HUES48 (cell line): Measurements from ENCODE around the gene SOX6.

Experiments used
- H3K27ac ChIP-seq: one replicate; pipeline ENCODE4 v1.7.0; 2013; ENCODE audit warnings: low read depth, low read length, inconsistent platforms
- H3K27me3 ChIP-seq: 2 replicates; pipeline ENCODE4 v1.6.1; 2013; ENCODE audit warnings: mild to moderate bottlenecking, low read length; ENCODE audit not compliant: control insufficient read depth, insufficient read depth
- H3K36me3 ChIP-seq: 2 replicates; pipeline ENCODE4 v1.6.1; 2013; ENCODE audit warnings: low read length; ENCODE audit not compliant: control insufficient read depth, insufficient read depth
- H3K4me1 ChIP-seq: 2 replicates; pipeline ENCODE4 v1.6.1; 2013; ENCODE audit warnings: mild to moderate bottlenecking, low read length; ENCODE audit not compliant: control insufficient read depth, insufficient read depth
- H3K4me3 ChIP-seq: 2 replicates; pipeline ENCODE4 v1.5.1; 2013; ENCODE audit warnings: mild to moderate bottlenecking, low read depth, low read length
- H3K9ac ChIP-seq: 2 replicates; pipeline ENCODE4 v1.6.1; 2013; ENCODE audit warnings: mild to moderate bottlenecking, low read depth, low read length, moderate library complexity
- H3K9me3 ChIP-seq: 2 replicates; pipeline ENCODE4 v1.6.1; 2013; ENCODE audit warnings: low read length; ENCODE audit not compliant: control insufficient read depth, insufficient read depth

Gene SOX6

GRCh38 chr11:15965562-15966250 lies 390.6 kb downstream of the SOX6 start:
- Histone ChIP-seq H3K36me3 (no peaks in the 10 kb centered on the region), H3K9ac (no peak overlapping the region), H3K9me3 (no peaks in the 10 kb centered on the region), H3K4me1 (peaks cover 12% of the 10 kb centered on the region), H3K27me3 (no peaks in the 10 kb centered on the region), H3K4me3 (no peak overlapping the region), H3K27ac (no peak overlapping the region)

GRCh38 chr11:15963266-15963665 lies 393.1 kb downstream of the SOX6 start:
- H3K27ac ChIP-seq: no peak overlapping the region
- no peaks in the 10 kb centered on the region for H3K36me3 ChIP-seq
- no peaks in the 10 kb centered on the region for H3K4me1 ChIP-seq
- no peak overlapping the region for H3K4me3 ChIP-seq
- no peak overlapping the region for H3K9ac ChIP-seq
- no peaks in the 10 kb centered on the region for H3K27me3 ChIP-seq
- H3K9me3 ChIP-seq: no peaks in the 10 kb centered on the region

GRCh38 chr11:15958910-15959309 lies 397.4 kb downstream of the SOX6 start:
- H3K9ac ChIP-seq: no peak overlapping the region
- H3K9me3 ChIP-seq: no peaks in the 10 kb centered on the region
- no peaks in the 10 kb centered on the region for H3K4me1 ChIP-seq
- H3K27ac ChIP-seq: no peak overlapping the region
- H3K27me3 ChIP-seq: no peaks in the 10 kb centered on the region
- no peak overlapping the region for H3K4me3 ChIP-seq
- no peaks in the 10 kb centered on the region for H3K36me3 ChIP-seq

GRCh38 chr11:15957234-15957633 lies 399.1 kb downstream of the SOX6 start:
- H3K27me3 ChIP-seq: no peaks in the 10 kb centered on the region
- no peak overlapping the region for H3K27ac ChIP-seq
- H3K4me1 ChIP-seq: no peaks in the 10 kb centered on the region
- no peaks in the 10 kb centered on the region for H3K36me3 ChIP-seq
- H3K4me3 ChIP-seq: no peak overlapping the region
- no peak overlapping the region for H3K9ac ChIP-seq
- no peaks in the 10 kb centered on the region for H3K9me3 ChIP-seq

- H3K9me3 ChIP-seq: no peaks in the 10 kb centered on the region
- H3K4me3 ChIP-seq: no peak overlapping the region
- H3K4me1 ChIP-seq: no peaks in the 10 kb centered on the region
- H3K36me3 ChIP-seq: no peaks in the 10 kb centered on the region
- H3K9ac ChIP-seq: no peak overlapping the region
- H3K27ac ChIP-seq: no peak overlapping the region
- H3K27me3 ChIP-seq: no peaks in the 10 kb centered on the region
These were observed 400.0 kb downstream of the SOX6 start for GRCh38 chr11:15956302-15956701.

GRCh38 chr11:15955595-15955994 lies 400.8 kb downstream of the SOX6 start:
- no peaks in the 10 kb centered on the region for H3K4me1 ChIP-seq
- no peaks in the 10 kb centered on the region for H3K36me3 ChIP-seq
- H3K9me3 ChIP-seq: no peaks in the 10 kb centered on the region
- no peak overlapping the region for H3K9ac ChIP-seq
- no peak overlapping the region for H3K27ac ChIP-seq
- no peaks in the 10 kb centered on the region for H3K27me3 ChIP-seq
- no peak overlapping the region for H3K4me3 ChIP-seq

GRCh38 chr11:15947681-15948648 lies 408.4 kb downstream of the SOX6 start:
- Histone ChIP-seq H3K27me3 (no peaks in the 10 kb centered on the region; the same call in 1 of the 2 replicates), H3K4me3 (no peak overlapping the region), H3K27ac (no peak overlapping the region), H3K36me3 (no peaks in the 10 kb centered on the region), H3K9me3 (no peaks in the 10 kb centered on the region), H3K9ac (no peak overlapping the region), H3K4me1 (no peaks in the 10 kb centered on the region)

GRCh38 chr11:15945726-15946125 lies 410.6 kb downstream of the SOX6 start:
- H3K4me1 ChIP-seq: no peaks in the 10 kb centered on the region
- H3K36me3 ChIP-seq: no peaks in the 10 kb centered on the region
- H3K9ac ChIP-seq: no peak overlapping the region
- H3K4me3 ChIP-seq: no peak overlapping the region
- H3K27me3 ChIP-seq: peaks cover 14% of the 10 kb centered on the region
- no peak overlapping the region for H3K27ac ChIP-seq
- H3K9me3 ChIP-seq: no peaks in the 10 kb centered on the region

GRCh38 chr11:15944460-15944859 lies 411.9 kb downstream of the SOX6 start:
- Histone ChIP-seq H3K27ac (no peak overlapping the region), H3K4me1 (no peaks in the 10 kb centered on the region), H3K27me3 (peaks cover 14% of the 10 kb centered on the region), H3K9ac (no peak overlapping the region), H3K36me3 (no peaks in the 10 kb centered on the region), H3K4me3 (no peak overlapping the region), H3K9me3 (no peaks in the 10 kb centered on the region)

- Histone ChIP-seq H3K9me3 (no peaks in the 10 kb centered on the region), H3K9ac (no peak overlapping the region), H3K27ac (no peak overlapping the region), H3K36me3 (no peaks in the 10 kb centered on the region), H3K27me3 (peaks cover 14% of the 10 kb centered on the region), H3K4me3 (no peak overlapping the region), H3K4me1 (no peaks in the 10 kb centered on the region)
These were observed 412.7 kb downstream of the SOX6 start for GRCh38 chr11:15943418-15944197.
